Measurements from ENCODE around the gene CPT1C. TPM values are rescaled to one million over a fixed set of nuclear protein-coding genes. Genes with fewer than 3 reads are reported as not detected.
"Not testable (repeated sequence)": the region's sequence is repeated elsewhere in the genome, so short reads cannot be mapped to it uniquely, and the experiment has no call there.

Gene CPT1C
- total RNA-seq, 2 donors from 2014 or later = 0.93 to 4.3 TPM

- no peak overlapping the region for H3K4me3 Mint-ChIP-seq
- H3K27me3 Mint-ChIP-seq = no peaks in the 10 kb centered on the region
- no peak for ATAC-seq (replicated peaks)
- no peaks in the 10 kb centered on the region for H3K9me3 Mint-ChIP-seq
- H3K36me3 Mint-ChIP-seq (ENCODE audit: low read depth) = no peaks in the 10 kb centered on the region
- H3K27ac Mint-ChIP-seq = no peak overlapping the region
- H3K4me1 Mint-ChIP-seq = no peaks in the 10 kb centered on the region
These were observed 5.2 kb downstream of the CPT1C start for GRCh38 chr19:49696115-49696514.

- no peak for ATAC-seq (replicated peaks)
- Mint-ChIP-seq H3K36me3 (ENCODE audit: low read depth) (no peaks in the 10 kb centered on the region), H3K9me3 (no peaks in the 10 kb centered on the region), H3K4me3 (no peak overlapping the region), H3K4me1 (no peaks in the 10 kb centered on the region), H3K27ac (no peak overlapping the region), H3K27me3 (no peaks in the 10 kb centered on the region)
These were observed 5.9 kb downstream of the CPT1C start for GRCh38 chr19:49696865-49697264.

GRCh38 chr19:49699364-49699763 is 8.4 kb downstream of the CPT1C start:
- no peak overlapping the region for H3K4me3 Mint-ChIP-seq
- no peaks in the 10 kb centered on the region for H3K4me1 Mint-ChIP-seq
- no peak for ATAC-seq (replicated peaks)
- no peaks in the 10 kb centered on the region for H3K27me3 Mint-ChIP-seq
- no peaks in the 10 kb centered on the region for H3K36me3 Mint-ChIP-seq (ENCODE audit: low read depth)
- H3K27ac Mint-ChIP-seq = no peak overlapping the region
- H3K9me3 Mint-ChIP-seq = no peaks in the 10 kb centered on the region

GRCh38 chr19:49700563-49700962 is 9.6 kb downstream of the CPT1C start:
- Mint-ChIP-seq H3K27ac (no peak overlapping the region), H3K27me3 (no peaks in the 10 kb centered on the region), H3K4me3 (no peak overlapping the region), H3K36me3 (ENCODE audit: low read depth) (no peaks in the 10 kb centered on the region), H3K4me1 (no peaks in the 10 kb centered on the region), H3K9me3 (no peaks in the 10 kb centered on the region)
- ATAC-seq (replicated peaks) = peak; percentile 38

- Mint-ChIP-seq H3K27me3 (no peaks in the 10 kb centered on the region), H3K9me3 (no peaks in the 10 kb centered on the region), H3K4me1 (no peaks in the 10 kb centered on the region), H3K4me3 (no peak overlapping the region), H3K27ac (no peak overlapping the region), H3K36me3 (ENCODE audit: low read depth) (no peaks in the 10 kb centered on the region)
- ATAC-seq (replicated peaks) = peak; percentile 39
These were observed 10.4 kb downstream of the CPT1C start for GRCh38 chr19:49701271-49701786.

GRCh38 chr19:49704888-49705642 is 14.1 kb downstream of the CPT1C start:
- ATAC-seq (replicated peaks) = no peak
- Mint-ChIP-seq H3K9me3 (no peaks in the 10 kb centered on the region), H3K36me3 (ENCODE audit: low read depth) (no peaks in the 10 kb centered on the region), H3K4me3 (no peak overlapping the region), H3K4me1 (peaks cover 1% of the 10 kb centered on the region), H3K27ac (no peak overlapping the region), H3K27me3 (peaks cover 6% of the 10 kb centered on the region)

- H3K27ac Mint-ChIP-seq = no peak overlapping the region
- no peaks in the 10 kb centered on the region for H3K36me3 Mint-ChIP-seq (ENCODE audit: low read depth)
- no peaks in the 10 kb centered on the region for H3K9me3 Mint-ChIP-seq
- peaks cover 9% of the 10 kb centered on the region for H3K27me3 Mint-ChIP-seq
- no peak overlapping the region for H3K4me3 Mint-ChIP-seq
- ATAC-seq (replicated peaks) = no peak
- peaks cover 5% of the 10 kb centered on the region for H3K4me1 Mint-ChIP-seq
These were observed 15.0 kb downstream of the CPT1C start for GRCh38 chr19:49705919-49706318.

- no peak for ATAC-seq (replicated peaks)
- H3K36me3 Mint-ChIP-seq (ENCODE audit: low read depth) = no peaks in the 10 kb centered on the region
- no peaks in the 10 kb centered on the region for H3K9me3 Mint-ChIP-seq
- peaks cover 9% of the 10 kb centered on the region for H3K27me3 Mint-ChIP-seq
- H3K4me1 Mint-ChIP-seq = peaks cover 5% of the 10 kb centered on the region
- no peak overlapping the region for H3K27ac Mint-ChIP-seq
- no peak overlapping the region for H3K4me3 Mint-ChIP-seq
These were observed 19.5 kb downstream of the CPT1C start for GRCh38 chr19:49710372-49710951.

GRCh38 chr19:49712397-49712859 is 21.5 kb downstream of the CPT1C start:
- H3K9me3 Mint-ChIP-seq = no peaks in the 10 kb centered on the region
- no peak overlapping the region for H3K4me3 Mint-ChIP-seq
- ATAC-seq (replicated peaks) = no peak
- no peaks in the 10 kb centered on the region for H3K36me3 Mint-ChIP-seq (ENCODE audit: low read depth)
- H3K27ac Mint-ChIP-seq = no peak overlapping the region
- H3K27me3 Mint-ChIP-seq = peaks cover 9% of the 10 kb centered on the region
- H3K4me1 Mint-ChIP-seq = peaks cover 5% of the 10 kb centered on the region

- Mint-ChIP-seq H3K27ac (no peak overlapping the region), H3K27me3 (peaks cover 9% of the 10 kb centered on the region), H3K4me3 (no peak overlapping the region), H3K9me3 (no peaks in the 10 kb centered on the region), H3K4me1 (peaks cover 5% of the 10 kb centered on the region), H3K36me3 (ENCODE audit: low read depth) (no peaks in the 10 kb centered on the region)
- no peak for ATAC-seq (replicated peaks)
These were observed 22.4 kb downstream of the CPT1C start for GRCh38 chr19:49713236-49713845.

- no peaks in the 10 kb centered on the region for H3K27me3 Mint-ChIP-seq
- no peak overlapping the region for H3K4me3 Mint-ChIP-seq
- peak overlapping the region; percentile 71 for H3K27ac Mint-ChIP-seq
- H3K4me1 Mint-ChIP-seq = no peaks in the 10 kb centered on the region
- H3K36me3 Mint-ChIP-seq (ENCODE audit: low read depth) = no peaks in the 10 kb centered on the region
- no peaks in the 10 kb centered on the region for H3K9me3 Mint-ChIP-seq
- ATAC-seq (replicated peaks) = peak; percentile 59
These were observed 25.2 kb downstream of the CPT1C start for GRCh38 chr19:49716154-49716553.

GRCh38 chr19:49718511-49718910 is 27.6 kb downstream of the CPT1C start:
- Mint-ChIP-seq H3K4me3 (no peak overlapping the region), H3K36me3 (ENCODE audit: low read depth) (no peaks in the 10 kb centered on the region), H3K27ac (no peak overlapping the region), H3K9me3 (no peaks in the 10 kb centered on the region), H3K4me1 (no peaks in the 10 kb centered on the region), H3K27me3 (no peaks in the 10 kb centered on the region)
- no peak for ATAC-seq (replicated peaks)

GRCh38 chr19:49718991-49719390 is 28.1 kb downstream of the CPT1C start:
- Mint-ChIP-seq H3K27ac (no peak overlapping the region), H3K4me3 (no peak overlapping the region), H3K27me3 (no peaks in the 10 kb centered on the region), H3K36me3 (ENCODE audit: low read depth) (no peaks in the 10 kb centered on the region), H3K9me3 (no peaks in the 10 kb centered on the region), H3K4me1 (no peaks in the 10 kb centered on the region)
- ATAC-seq (replicated peaks) = no peak

- H3K9me3 Mint-ChIP-seq; ATAC-seq (replicated peaks); H3K4me1 Mint-ChIP-seq; H3K27ac Mint-ChIP-seq; H3K36me3 Mint-ChIP-seq (ENCODE audit: low read depth); H3K27me3 Mint-ChIP-seq; H3K4me3 Mint-ChIP-seq: not testable (repeated sequence)
These were observed 28.5 kb downstream of the CPT1C start for GRCh38 chr19:49719420-49719819.

Measured in activated T-helper 17 cell treated with anti-CD3 and anti-CD28 coated beads, Interleukin-2, amount 50 U/mL, for 72 hours (primary cell).